Measurements from ENCODE around the gene ACSS1.
"Not testable (repeated sequence)": the region's sequence is repeated elsewhere in the genome, so short reads cannot be mapped to it uniquely, and the experiment has no call there.

DNA sequence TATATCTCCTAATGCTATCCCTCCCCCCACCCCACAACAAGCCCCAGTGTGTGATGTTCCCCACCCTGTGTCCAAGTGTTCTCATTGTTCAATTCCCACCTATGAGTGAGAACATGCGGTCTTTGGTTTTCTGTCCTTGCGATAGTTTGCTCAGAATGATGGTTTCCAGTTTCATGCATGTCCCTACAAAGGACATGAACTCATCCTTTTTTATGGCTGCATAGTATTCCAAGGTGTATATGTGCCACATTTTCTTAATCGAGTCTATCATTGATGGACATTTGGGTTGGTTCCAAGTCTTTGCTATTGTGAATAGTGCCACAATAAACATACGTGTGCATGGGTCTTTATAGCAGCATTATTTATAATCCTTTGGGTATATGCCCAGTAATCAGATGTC, 56.6 kb downstream of the ACSS1 start:
- TF ChIP-seq CTCF (IDR thresholded peaks at IDR 0.05; ENCODE audit: low read depth, low read length, poor library complexity, severe bottlenecking); EZH2phosphoT487 (IDR thresholded peaks at IDR 0.05; ENCODE audit: borderline replicate concordance, low read length): not testable (repeated sequence)

All from DOHH2 (cell line).